RPMI8226 (cell line): ENCODE results near the gene FIBCD1.
A peak's percentile ranks its signal among the peaks of the same experiment; 100 is the strongest.
"Not testable (repeated sequence)": the region's sequence is repeated elsewhere in the genome, so short reads cannot be mapped to it uniquely, and the experiment has no call there.

ENCODE experiments used
- DNase-seq: peaks from one replicate; pipeline ENCODE4 v3.0.0-alpha.2; 2015

FIBCD1 gene

GRCh38 chr9:130921300-130921988 lies 17.6 kb downstream of the FIBCD1 start:
- DNase-seq: no peak

- no peak for DNase-seq
These were observed 18.2 kb downstream of the FIBCD1 start for GRCh38 chr9:130920762-130921299.

- DNase-seq: no peak
These were observed 18.8 kb downstream of the FIBCD1 start for GRCh38 chr9:130920233-130920632.

- DNase-seq: peak; percentile 62
These were observed 19.4 kb downstream of the FIBCD1 start for GRCh38 chr9:130919559-130920145.

- DNase-seq: no peak
These were observed 20.1 kb downstream of the FIBCD1 start for GRCh38 chr9:130918826-130919558.

GRCh38 chr9:130918101-130918825 lies 20.8 kb downstream of the FIBCD1 start:
- no peak for DNase-seq

GRCh38 chr9:130917168-130917960 lies 21.7 kb downstream of the FIBCD1 start:
- no peak for DNase-seq

GRCh38 chr9:130915096-130915447 lies 24.0 kb downstream of the FIBCD1 start:
- DNase-seq: no peak

GRCh38 chr9:130914417-130915095 lies 24.5 kb downstream of the FIBCD1 start:
- DNase-seq: no peak

GRCh38 chr9:130913599-130914416 lies 25.2 kb downstream of the FIBCD1 start:
- no peak for DNase-seq

GRCh38 chr9:130912932-130913598 lies 26.0 kb downstream of the FIBCD1 start:
- peak; percentile 65 for DNase-seq

GRCh38 chr9:130911254-130912049 lies 27.6 kb downstream of the FIBCD1 start:
- no peak for DNase-seq

- DNase-seq: not testable (repeated sequence)
These were observed 28.4 kb downstream of the FIBCD1 start for GRCh38 chr9:130910670-130911069.

- DNase-seq: not testable (repeated sequence)
These were observed 29.0 kb downstream of the FIBCD1 start for GRCh38 chr9:130910041-130910440.

GRCh38 chr9:130908878-130909355 lies 30.1 kb downstream of the FIBCD1 start:
- no peak for DNase-seq

GRCh38 chr9:130908146-130908877 lies 30.7 kb downstream of the FIBCD1 start:
- DNase-seq: no peak

- no peak for DNase-seq
These were observed 32.2 kb downstream of the FIBCD1 start for GRCh38 chr9:130906735-130907416.
